ENCODE results near the gene GTPBP4. TPM values are rescaled to one million over a fixed set of nuclear protein-coding genes. Genes with fewer than 3 reads are reported as not detected.

The GTPBP4 gene
- polyA plus RNA-seq, 1 donor (not counting 4 experiments of a cell fraction or from before 2014, with no cell fraction given) = 70.4 TPM

DNA sequence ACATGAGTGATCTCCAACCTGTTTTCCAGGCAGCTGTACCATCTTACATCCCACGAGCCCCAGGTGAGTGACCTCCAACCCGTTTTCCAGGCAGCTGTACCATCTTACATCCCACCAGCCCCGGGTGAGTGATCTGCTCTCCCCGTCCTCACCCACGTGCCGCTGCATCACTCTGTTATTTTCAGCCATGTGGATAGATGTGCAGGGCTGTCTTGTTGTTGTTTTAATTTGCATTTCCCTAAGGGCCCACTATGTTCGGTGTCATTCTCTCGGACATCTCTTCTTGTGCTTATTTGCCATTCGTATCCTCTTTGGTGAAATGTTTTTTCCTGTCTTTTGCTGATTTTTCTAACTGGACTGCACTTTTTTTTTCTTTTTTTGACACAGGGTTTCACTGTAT lies 38.8 kb upstream of the GTPBP4 start:
- Histone ChIP-seq H3K4me2 (ENCODE audit: control insufficient read depth, extremely low read depth, insufficient read depth, low read depth, low read length) (no peak overlapping the region), H3K79me2 (ENCODE audit: control insufficient read depth, insufficient read depth, low read length) (no peaks in the 10 kb centered on the region), H3K27me3 (ENCODE audit: control insufficient read depth, extremely low read depth, insufficient read depth, low read length) (peaks cover 4% of the 10 kb centered on the region), H4K20me1 (ENCODE audit: control insufficient read depth, extremely low read depth, insufficient read depth, low read length) (no peaks in the 10 kb centered on the region), H2AFZ (ENCODE audit: control insufficient read depth, low read length) (no peak overlapping the region), H3K36me3 (ENCODE audit: control insufficient read depth in 2 of 2, extremely low read depth in 1 of 2, insufficient read depth in 2 of 2, low read length in 2 of 2) (no peaks in the 10 kb centered on the region), H3K27ac (ENCODE audit: control insufficient read depth, insufficient read depth, low read length) (no peak overlapping the region), H3K9me1 (ENCODE audit: control insufficient read depth, extremely low read depth, insufficient read depth, low read length) (no peaks in the 10 kb centered on the region), H3K9ac (ENCODE audit: control insufficient read depth, extremely low read depth, insufficient read depth, low read length) (no peak overlapping the region), H3K4me3 (ENCODE audit: control insufficient read depth in 2 of 3, extremely low read depth in 1 of 3, insufficient read depth in 2 of 3, low read depth in 1 of 3, low read length in 3 of 3) (no peak overlapping the region), H3K4me1 (ENCODE audit: control insufficient read depth, extremely low read depth, insufficient read depth, low read length) (peaks cover 4% of the 10 kb centered on the region), H3K9me3 (ENCODE audit: control insufficient read depth, low read depth, low read length) (no peaks in the 10 kb centered on the region)
- dilution Hi-C loops (cut with MboI; ENCODE audit: extremely low pct_ligation_motif_present, low sequenced_read_pairs) = no loop called here
- TF ChIP-seq CTCF (optimal IDR thresholded peaks at IDR 0.05 in 1 of 3, IDR thresholded peaks at IDR 0.05 in 1 of 3, conservative IDR thresholded peaks at IDR 0.05 in 1 of 3; ENCODE audit: extremely low read depth in 1 of 3, insufficient read depth in 2 of 3, low read length in 3 of 3) (no peak), EZH2 (IDR thresholded peaks at IDR 0.05; ENCODE audit: low read length) (no peak)
- DNase-seq (ENCODE audit: low read depth, low spot score) = no peak
- no peak for FAIRE-seq

DNA sequence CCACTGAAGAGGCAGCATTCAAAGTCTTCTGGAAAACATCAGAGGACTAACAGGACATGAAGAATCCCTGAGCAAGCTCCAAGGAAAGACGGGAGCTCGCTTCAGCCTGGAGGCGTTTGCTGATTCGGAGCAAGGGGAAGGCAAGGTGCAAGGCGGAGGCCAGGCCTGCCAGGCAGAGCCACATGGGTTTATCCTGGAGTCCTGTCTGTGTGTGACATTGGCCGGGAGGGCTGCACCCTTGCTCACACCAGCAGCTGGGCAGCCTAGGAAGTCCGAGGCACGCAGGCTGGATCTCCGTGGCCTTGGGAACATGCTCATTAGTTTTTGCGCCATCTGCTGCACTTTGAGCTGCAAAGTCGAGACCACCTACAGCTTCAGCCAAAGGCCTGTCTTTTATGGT lies 34.4 kb upstream of the GTPBP4 start:
- H4K20me1 ChIP-seq (ENCODE audit: control insufficient read depth, extremely low read depth, insufficient read depth, low read length) = no peaks in the 10 kb centered on the region
- no peak overlapping the region for H2AFZ ChIP-seq (ENCODE audit: control insufficient read depth, low read length)
- H3K79me2 ChIP-seq (ENCODE audit: control insufficient read depth, insufficient read depth, low read length) = no peaks in the 10 kb centered on the region
- H3K4me2 ChIP-seq (ENCODE audit: control insufficient read depth, extremely low read depth, insufficient read depth, low read depth, low read length) = no peak overlapping the region
- no peak for TF ChIP-seq CTCF (optimal IDR thresholded peaks at IDR 0.05 in 1 of 3, IDR thresholded peaks at IDR 0.05 in 1 of 3, conservative IDR thresholded peaks at IDR 0.05 in 1 of 3; ENCODE audit: extremely low read depth in 1 of 3, insufficient read depth in 2 of 3, low read length in 3 of 3)
- no peak for TF ChIP-seq EZH2 (IDR thresholded peaks at IDR 0.05; ENCODE audit: low read length)
- H3K36me3 ChIP-seq (ENCODE audit: control insufficient read depth in 2 of 2, extremely low read depth in 1 of 2, insufficient read depth in 2 of 2, low read length in 2 of 2) = no peaks in the 10 kb centered on the region
- dilution Hi-C loops (cut with MboI; ENCODE audit: extremely low pct_ligation_motif_present, low sequenced_read_pairs) = no loop called here
- no peak overlapping the region for H3K4me3 ChIP-seq (ENCODE audit: control insufficient read depth in 2 of 3, extremely low read depth in 1 of 3, insufficient read depth in 2 of 3, low read depth in 1 of 3, low read length in 3 of 3)
- no peaks in the 10 kb centered on the region for H3K4me1 ChIP-seq (ENCODE audit: control insufficient read depth, extremely low read depth, insufficient read depth, low read length)
- no peak for DNase-seq (ENCODE audit: low read depth, low spot score)
- peaks cover 4% of the 10 kb centered on the region for H3K27me3 ChIP-seq (ENCODE audit: control insufficient read depth, extremely low read depth, insufficient read depth, low read length)
- FAIRE-seq = no peak
- H3K27ac ChIP-seq (ENCODE audit: control insufficient read depth, insufficient read depth, low read length) = no peak overlapping the region
- no peak overlapping the region for H3K9ac ChIP-seq (ENCODE audit: control insufficient read depth, extremely low read depth, insufficient read depth, low read length)
- H3K9me1 ChIP-seq (ENCODE audit: control insufficient read depth, extremely low read depth, insufficient read depth, low read length) = no peaks in the 10 kb centered on the region
- no peaks in the 10 kb centered on the region for H3K9me3 ChIP-seq (ENCODE audit: control insufficient read depth, low read depth, low read length)
